CD4-positive, alpha-beta T cell treated with Interleukin-4 for 1 hour (primary cell): ENCODE measurements around the gene KCNK1.

Experiments used
- DNase-seq, 2 donors: peaks; one replicate each; pipeline ENCODE4 v3.0.0-alpha.2; 2020 to 2022

Gene KCNK1

DNA sequence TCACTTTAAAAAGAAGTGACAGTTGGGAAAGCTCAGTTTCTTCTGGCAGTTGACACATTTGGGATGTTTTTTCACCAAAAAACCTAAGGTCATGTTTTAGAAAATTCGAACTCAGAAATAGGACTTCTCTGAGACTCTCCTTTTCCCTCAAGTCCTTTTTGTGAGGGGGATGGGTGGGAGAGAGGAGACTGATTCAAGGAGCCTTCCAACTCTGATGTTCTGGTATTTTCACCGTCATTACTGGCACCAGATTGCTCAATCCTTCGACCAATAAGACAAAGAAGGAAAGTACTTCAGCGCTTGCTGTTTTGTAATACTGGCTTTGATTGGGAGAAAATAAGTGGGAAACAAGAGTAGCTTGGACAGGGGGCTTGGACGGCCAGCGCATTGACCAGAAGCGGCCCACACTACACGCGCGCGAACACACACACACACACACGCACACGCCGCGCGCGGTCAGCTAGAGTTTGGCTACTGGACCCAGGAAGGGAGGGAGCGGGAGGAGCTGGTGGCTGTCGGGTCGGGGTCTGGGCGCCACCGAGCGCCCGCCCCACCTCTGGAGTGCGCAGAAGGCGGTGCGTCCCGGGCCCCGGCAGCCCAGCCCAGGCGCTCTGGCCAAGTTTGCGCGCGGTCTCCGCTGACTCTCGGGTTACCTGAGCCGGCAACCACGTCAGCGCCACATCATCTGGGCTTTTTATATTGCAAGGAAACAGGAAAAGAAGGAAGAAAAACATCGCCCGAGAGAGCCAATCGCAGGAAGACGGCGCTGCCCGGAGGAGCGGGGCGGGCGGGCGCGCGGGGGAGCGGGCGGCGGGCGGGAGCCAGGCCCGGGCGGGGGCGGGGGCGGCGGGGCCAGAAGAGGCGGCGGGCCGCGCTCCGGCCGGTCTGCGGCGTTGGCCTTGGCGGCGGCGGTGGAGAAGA lies at the start of gene KCNK1:
Gene KCNK1 (plus strand): TSS at position 855 of the 921 bp plus-strand sequence. CDS start 66 bp downstream, at position 921.
- no peak for DNase-seq

DNA sequence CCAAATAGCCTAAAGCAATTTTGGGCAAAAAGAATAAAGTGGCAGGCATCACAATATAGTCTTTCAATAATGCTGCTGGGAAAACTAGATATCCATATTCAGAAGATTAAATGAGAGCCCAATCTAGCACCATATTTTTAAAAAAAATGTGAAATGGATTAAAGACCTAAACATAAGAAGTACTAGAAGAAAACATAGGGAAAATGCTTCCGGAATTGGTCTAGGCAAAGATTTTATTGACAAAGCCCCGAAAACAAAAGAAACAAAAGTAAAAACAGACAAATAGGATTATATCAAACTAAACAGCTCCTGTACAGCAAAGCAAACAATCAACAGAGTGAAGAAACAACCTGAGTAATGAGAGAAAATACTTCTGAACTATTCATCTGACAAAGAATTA lies 48.6 kb upstream of the KCNK1 start:
- no peak for DNase-seq

DNA sequence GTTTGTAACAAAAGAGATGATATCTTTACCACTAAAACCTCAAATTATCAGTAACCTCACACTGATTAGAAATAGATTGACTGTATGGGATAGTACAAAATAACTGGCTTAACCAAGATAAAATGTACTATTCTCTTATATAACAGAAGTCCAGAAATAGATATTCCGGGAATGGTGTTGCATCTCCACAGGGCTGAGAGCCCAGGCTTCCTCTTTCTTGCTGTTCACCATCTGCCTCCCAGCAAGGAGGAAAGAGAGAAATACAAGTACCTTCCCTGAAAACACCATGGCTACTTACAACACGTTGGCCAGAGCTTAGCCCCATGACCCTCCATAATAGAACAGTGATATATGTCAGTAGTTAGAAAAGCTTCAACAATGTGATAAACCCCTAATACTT lies 47.0 kb upstream of the KCNK1 start:
- no peak for DNase-seq

DNA sequence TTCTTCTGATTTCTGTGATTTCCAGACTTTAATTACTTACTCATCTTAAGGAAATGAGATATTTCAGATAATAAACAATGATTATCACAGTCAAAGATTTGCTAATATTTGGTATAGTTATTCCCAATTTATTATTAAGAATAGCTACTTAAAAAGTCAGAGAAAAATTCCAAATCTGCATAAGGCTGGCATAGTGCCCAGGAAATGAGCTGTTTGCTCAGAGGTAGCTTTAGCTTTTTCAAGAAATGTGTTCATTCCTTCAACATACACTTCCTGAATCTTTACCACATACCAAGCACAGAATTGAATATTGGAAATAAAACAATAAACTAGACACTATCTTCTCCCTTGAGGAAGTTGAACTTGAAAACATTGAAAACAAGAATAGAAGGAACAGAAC lies 44.3 kb upstream of the KCNK1 start:
- DNase-seq = no peak

DNA sequence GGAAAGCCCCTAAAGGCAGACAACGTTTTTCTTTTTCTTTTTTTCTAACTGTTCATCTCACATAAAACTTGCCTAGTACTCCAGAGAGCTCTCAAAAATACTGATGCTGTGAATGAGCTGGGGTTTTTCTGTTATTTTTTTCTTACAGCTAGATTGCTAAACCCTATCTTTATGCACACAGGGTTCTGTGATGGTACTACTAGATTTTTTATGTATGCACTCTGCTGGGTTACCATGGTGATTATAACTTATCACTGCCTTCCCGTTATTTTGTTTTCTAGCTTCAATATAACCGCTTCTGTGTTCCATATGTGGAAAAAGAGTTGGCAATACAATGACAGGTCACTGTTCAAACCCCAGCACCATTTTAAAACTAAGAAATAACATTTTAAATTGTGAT lies 43.7 kb upstream of the KCNK1 start:
- DNase-seq = no peak

DNA sequence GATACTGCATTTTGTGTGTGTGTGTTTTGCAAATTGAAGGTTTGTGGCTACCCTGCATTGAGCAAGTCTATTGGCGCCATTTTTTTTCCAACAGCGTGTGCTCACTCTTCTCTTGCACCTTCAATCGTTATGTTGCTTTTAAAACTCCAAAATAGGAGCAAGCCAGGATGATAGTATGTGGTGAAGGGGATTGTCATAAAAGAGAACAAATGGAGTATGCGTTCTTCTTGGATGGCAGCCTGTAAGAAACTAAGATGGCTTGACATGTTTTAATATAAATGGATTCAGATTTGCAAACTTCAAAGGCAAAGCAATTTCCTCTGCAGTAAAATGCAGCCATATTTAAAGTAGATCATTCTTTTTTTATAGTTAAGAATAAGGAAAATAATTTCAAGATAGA lies 43.2 kb upstream of the KCNK1 start:
- no peak for DNase-seq

DNA sequence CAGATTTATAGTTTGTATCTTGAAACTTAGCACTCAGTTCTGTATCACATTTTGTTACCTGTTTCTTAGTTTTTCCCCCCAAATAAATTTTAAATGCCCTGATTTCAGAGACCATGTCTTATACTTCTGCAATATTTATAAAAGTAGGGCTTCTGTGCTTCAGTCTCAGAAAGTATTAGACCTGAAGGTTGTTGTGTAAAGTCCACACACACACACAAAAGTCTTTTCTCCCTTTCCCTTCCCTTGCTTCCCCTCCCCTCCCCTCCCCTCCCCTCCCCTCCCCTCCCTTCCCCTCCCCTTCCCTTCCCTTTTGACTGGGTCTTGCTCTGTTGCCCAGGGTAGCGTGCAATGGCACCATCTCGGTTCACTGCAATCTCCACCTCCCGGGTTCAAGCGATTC lies 41.0 kb upstream of the KCNK1 start:
- no peak for DNase-seq

DNA sequence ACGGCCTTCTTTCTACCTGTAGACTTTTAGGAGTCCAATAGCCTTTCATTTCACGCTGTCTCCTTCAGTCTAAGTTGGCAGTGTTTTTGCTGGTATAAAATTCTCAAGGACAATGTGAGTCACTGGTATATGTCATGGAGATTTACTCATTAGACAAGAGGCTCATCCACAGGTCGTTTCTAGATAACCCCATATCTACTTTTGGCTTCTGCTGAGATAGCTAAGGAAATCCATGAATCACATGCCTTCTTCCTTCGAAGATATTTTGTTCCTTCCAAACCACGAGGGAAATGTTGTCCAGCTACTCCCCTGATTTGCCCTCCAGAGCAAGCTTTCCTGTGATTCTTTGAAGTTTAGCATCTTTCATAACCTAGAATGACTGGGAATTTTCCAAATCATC lies 38.5 kb upstream of the KCNK1 start:
- no peak for DNase-seq

DNA sequence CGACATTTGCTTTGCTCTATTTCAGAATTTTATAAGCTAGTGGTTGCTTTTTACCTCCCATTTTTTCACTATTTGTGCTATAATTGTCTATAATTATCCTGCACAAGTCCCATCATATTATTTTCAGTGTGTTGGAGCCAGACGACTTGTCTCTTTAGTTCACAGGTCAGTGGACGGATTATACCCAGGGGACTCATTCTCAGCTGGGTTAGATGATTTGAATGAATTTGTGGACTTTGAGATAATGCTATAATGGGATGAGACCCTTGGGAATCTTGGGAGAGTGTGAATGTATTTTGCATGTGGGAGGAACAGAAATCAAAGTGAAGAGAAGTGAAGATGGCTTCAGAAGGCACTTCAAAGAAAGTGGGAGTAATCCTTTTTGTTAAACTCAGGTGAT lies 31.5 kb upstream of the KCNK1 start:
- DNase-seq = no peak

DNA sequence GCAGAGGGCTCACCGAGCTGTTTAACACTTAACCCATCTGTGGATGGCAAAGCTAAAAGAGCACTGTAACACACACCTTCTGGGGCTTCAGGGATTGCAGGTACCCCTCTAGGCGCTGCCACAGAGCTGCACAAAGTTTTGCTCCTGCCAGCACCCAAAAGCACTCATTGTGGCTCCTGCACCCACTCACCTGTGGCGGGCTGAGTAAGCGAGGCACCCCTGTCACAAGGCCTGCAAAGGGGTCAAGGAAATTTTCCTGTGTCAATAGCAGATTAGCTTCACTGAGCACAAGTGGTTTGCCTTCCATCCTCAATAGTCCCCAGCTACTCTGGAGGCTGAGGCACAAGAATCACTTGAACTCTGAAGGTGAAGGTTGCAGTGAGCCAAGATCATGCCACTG lies 29.5 kb upstream of the KCNK1 start:
- no peak for DNase-seq

DNA sequence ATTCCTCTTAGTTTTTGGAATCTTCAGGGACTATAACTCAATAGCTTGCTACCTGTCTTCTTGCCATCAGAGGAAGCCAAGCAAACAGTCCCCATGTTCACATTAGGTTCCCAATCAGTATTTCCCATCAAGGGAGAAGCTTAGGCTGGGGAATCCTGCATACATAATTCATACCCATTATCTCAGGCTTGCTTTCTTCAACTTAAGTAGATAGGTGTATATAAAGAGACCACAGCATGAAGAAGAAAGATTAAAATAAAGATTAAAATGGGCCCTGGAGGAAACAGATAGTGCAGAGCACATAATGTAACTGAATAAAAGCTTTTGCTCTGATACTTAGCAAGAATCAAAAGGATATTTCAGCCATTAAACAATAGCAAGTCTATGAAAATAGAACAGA lies 29.0 kb upstream of the KCNK1 start:
- no peak for DNase-seq

DNA sequence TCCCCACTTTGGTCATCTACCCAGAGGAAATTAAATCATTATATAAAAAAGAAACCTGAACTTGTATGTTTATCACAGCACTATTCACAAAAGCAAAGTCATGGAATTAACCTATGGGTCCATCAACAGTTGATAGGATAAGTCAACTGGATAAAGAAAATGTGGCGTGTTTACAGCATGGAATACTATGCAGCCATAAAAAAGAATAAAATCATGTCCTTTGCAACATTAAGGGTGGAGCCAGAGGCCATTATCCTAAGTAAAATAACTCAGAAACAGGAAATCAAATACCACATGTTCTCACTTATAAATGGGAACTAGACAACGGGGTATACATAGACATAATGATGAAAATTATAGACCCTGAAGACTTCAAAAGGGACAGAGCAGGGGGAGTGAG lies 27.6 kb upstream of the KCNK1 start:
- no peak for DNase-seq

DNA sequence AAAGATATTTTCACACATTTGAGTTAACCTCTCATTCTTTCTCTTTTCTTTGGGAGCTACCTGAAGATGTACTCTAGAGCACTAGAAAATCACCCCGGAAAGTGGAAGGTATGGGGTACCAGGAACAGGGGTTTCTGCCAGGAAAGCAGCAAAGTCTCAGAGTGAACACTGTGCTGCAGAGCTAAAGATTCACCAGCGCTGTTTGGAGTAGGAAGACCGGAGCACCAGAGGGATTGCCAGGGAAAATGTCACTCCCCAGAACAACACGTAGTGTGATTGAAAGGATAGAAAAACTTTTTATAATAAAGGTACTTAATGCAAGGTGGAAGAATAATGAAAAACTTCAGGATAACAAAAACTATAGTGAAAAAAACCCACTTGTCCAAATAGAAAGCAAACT lies 26.7 kb upstream of the KCNK1 start:
- no peak for DNase-seq

DNA sequence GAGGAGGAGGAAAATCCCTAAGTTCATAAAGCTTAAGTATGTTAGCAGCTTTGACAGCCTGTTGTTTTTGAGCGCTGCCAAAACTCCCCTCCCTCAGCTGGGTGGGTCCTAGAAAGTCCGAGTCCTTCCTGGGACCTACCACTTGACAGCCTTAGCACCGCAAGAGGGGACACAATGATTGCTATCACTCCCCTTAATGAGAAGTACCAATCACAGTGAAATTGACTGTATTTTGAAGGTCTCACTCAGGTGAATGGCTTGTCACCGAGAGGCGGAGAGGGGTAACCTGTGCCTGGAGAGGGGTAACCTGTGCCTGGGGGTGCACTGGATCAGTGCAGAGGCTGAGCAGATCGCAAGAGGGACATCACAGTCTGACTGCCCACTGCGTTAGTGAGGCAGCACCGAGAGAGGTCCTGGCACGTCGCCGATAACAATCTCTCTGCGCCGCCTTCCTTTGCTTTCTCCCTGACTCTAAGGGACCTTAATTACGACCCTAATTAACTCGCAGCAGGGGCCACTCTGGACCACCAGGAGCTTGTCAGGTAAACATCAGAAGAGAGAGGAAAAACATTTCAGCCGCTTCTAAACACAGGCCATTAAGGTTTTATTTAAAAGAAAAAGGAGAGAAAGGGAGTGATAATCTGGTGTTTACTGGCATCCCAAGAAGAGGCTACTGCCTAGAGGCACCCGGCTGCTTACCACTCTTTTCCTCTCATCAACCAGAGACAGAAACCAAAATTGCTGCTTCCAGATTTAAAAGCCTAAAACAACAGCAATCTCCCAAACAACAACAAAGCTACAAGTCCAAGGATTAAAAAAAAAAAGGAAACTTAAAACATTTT lies 25.7 kb upstream of the KCNK1 start:
- no peak for DNase-seq

DNA sequence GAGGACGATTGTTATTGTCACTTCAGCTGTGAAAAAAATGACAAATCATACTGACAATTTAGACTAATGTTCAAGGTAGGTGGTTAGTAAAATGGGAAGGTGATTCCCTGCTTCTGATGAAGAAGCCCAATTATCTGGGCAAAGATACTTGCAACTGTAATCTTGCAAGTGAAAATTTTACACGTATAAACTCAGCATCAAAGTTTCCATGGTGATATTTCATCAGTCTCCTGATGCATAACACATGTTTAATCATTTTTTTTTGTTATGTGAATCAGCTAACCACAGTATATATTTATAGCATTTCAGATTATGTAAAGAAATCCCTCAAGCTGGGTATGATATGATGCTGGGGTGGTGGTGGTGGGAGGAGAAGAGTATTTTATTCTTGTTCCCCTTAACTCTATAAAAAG lies 16.4 kb upstream of the KCNK1 start:
- DNase-seq = no peak

DNA sequence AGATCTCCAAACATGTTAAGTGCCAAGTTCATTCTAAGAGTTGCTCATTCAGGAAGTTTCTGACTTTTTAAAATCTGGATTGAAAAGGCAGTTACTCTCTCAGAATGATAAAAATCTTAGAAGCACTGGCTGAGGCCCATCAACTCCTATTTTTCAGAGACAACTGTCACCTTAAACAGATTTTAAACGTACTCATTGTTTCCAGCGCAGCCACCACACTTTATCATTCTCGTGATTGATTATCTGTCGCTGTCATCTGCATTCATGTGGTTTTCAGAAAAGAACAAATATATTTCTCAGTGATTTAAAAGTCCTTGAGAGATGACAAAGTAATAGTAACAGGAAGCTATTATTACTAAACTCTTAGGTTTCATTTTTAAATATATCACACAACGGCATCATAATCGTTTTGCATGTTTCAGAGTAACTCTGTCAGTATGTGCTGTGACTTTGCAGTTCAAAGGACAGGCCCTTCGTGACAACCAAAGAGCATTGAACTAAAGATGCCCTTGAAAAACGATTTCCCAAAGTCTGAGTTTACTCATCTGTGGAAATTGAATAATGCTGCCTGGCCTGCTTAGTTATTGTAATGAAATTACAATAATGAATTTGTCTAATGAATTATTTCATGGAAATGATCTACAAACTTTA lies 14.9 kb upstream of the KCNK1 start:
- DNase-seq = no peak

DNA sequence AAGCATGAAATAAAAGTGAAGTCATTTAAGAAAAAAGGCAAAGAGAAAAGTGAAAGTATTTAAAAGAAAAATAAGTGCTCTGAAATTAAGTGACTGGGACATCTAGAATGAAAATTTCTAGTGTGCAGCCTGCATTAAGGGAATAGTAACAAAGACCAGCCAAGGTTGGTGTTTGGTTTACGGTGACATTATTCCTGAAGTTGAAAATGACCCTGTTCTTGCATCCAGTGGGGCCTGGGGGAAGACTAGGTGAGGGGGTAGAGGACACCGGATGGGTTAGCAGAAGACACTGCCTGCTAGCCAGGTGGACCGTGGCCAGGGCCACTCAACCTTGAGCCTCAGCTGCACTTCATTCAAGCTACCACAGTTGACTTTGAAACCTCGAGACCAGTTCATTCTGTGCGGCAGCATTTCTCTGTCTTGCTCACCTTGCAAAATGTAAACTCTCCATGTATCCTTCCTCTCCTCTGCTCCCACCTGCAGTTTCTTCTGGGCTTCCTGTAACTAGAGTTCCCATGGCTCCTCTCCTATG lies 14.3 kb upstream of the KCNK1 start:
- DNase-seq = no peak

DNA sequence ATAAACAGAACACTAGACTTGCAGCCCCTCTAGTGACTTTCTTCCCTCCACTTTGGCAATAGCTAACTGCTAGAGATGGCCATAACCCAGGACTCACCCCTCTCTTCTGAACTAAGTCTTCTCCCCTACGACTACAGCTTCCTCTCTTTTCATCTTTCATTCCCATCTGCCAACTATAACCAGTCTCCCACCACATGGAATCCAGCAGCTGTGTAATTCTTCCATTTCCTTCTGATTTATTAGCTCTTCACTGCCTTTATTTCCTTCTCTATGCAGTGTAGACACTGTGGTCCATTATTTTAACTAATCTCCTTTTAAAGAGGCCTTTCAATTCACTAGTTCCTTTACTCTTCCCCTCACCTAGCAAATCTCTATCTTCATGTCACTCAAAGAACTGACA lies 13.4 kb upstream of the KCNK1 start:
- no peak for DNase-seq

DNA sequence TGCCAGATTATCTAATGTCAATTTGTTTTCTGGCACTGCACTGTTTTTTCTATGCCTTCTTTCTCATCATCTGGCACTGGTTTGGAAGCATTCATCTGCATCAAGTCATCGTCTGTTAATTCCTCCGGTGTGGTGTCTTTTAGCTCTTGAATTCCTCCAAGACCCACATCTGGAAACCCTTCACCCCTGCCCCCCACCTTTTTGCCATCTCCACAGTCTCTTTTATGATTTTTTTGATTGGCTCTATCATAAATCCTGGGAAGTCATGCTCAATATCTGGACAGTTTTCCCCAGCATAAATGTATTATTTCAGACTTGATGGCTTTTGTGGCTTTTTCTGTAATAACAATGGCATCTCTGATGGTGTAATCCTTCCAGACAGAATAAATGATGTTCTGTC lies 10.4 kb upstream of the KCNK1 start:
- DNase-seq = no peak

DNA sequence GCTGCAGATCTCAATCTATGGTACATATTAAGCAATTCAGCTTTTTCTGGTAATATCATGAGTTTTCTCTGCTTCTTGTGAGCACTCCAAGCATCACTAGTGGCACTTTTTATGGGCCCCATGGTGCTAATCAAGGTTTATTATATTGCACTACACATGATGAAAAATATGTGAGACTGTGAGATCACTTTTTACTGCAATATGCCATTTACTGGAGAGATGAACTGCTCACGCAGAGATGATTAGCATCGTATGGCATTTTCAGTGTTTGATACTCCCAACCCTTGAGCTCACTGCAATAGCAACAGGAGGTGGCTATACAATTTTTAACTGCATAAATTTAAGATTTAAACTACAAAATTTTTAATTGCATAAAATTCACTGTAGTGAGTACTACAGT lies 8.7 kb upstream of the KCNK1 start:
- no peak for DNase-seq

DNA sequence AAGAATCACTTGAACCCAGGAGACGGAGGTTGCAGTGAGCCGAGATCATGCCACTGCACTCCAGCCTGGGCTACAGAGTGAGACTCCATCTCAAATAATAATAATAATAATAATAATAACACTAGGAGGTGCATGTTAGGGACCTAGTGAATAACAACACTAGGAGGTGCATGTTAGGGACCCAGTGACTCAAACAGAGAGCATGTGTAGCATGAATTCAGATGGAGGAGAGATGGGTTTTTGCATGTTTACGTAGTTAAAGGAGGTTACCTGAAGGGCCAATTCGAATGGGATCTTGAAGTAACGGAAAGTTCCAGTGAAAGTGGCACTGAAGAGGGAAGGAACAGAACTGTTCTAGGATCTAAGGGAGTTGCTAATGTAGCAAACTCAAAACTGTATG lies 7.1 kb upstream of the KCNK1 start:
- no peak for DNase-seq

DNA sequence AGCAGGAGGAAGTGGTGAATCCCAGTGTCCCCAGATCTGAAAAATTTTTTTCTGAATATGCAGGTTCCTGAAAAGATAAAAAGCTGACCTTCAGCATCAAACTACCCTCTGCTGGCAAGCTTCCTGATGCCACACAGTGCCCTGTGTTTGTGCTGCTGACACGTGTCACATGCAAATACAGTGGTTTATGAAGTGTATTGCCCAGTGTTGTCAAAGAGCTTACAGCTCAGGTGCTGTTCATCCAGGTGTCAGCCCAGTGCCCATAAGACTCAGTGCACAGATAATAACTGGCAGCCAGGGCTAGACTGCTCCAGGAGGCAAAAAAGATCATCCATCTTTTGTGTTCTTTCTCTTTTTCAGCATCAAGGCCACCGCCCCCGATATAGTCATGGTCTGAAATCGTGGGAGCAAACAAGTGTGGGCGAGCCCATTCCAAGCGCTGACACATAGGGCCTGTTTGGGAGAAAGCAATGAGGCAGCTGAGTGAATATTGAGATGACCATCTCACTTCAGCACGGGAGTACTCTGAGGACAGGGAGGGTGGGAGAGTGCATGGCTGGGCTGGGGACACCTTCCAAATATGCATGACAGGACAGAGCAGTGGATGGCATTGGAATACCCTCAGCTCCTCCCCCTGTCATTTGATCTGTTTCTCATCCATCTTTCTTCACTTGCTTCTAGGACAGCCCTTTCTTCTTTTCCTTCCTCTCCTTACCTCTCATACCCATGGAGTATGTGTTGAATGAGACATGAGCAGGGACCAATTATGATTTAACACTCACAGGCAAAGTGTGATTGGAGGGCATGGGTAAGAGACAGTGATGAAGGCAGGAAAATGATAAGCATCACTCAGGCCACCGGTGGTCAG lies 6.4 kb upstream of the KCNK1 start:
- no peak for DNase-seq
